Thoracic aorta (tissue), 2 donors: ENCODE data around the gene PGBD4. TPM values are rescaled to one million over a fixed set of nuclear protein-coding genes. Genes with fewer than 3 reads are reported as not detected.

Source experiments
- ATAC-seq: fragments of 150-250 bp; one replicate; pipeline ENCODE4 v1.8.0; 2017; ENCODE audit warnings: low read depth; ENCODE audit not compliant: insufficient number of reproducible peaks, low FRiP score
- DNase-seq: peaks from one replicate; pipeline ENCODE4 v3.0.0-alpha.2; 2020; ENCODE audit warnings: low spot score
- H3K27ac ChIP-seq, 2 donors: fragments of 200-600 bp; sonication (generic); 1 replicate in 1 of 2; 2 replicates in 1 of 2; pipeline ENCODE4 v1.5.1; 2016; ENCODE audit warnings: mild to moderate bottlenecking in 2 of 2, moderate library complexity in 2 of 2
- H3K27me3 ChIP-seq: fragments of 200-600 bp; sonication (generic); replicated peaks from 2 replicates; pipeline ENCODE4 v1.6.0; 2016; ENCODE audit warnings: mild to moderate bottlenecking; ENCODE audit not compliant: insufficient read depth
- H3K36me3 ChIP-seq: fragments of 200-600 bp; sonication (generic); one replicate; pipeline ENCODE4 v1.5.1; 2016
- H3K4me1 ChIP-seq, 2 donors: fragments of 200-600 bp; sonication (generic); 1 replicate in 1 of 2; 2 replicates in 1 of 2; pipeline versions ENCODE4 v1.5.1 to v1.6.0; 2016; ENCODE audit warnings: low read depth in 2 of 2, mild to moderate bottlenecking in 1 of 2; ENCODE audit not compliant: control insufficient read depth in 1 of 2
- H3K4me3 ChIP-seq: fragments of 200-600 bp; sonication (generic); 2 replicates; pipeline ENCODE4 v1.5.1; 2016; ENCODE audit warnings: mild to moderate bottlenecking
- H3K9me3 ChIP-seq: fragments of 200-600 bp; sonication (generic); 2 replicates; pipeline ENCODE4 v1.5.1; 2016
- CTCF ChIP-seq: fragments of 200-600 bp; sonication (generic); IDR thresholded peaks from one replicate; pipeline ENCODE4 v1.5.1; 2019; ENCODE audit warnings: antibody characterized with exemption
- total RNA-seq, 2 donors: library from RNA; depleted of rRNA; stranded (reverse); fragments of >200 nt; gene quantifications; one replicate each; pipeline versions ENCODE4 v1.1.0 to v1.2.3, GENCODE V29; 2016

The PGBD4 gene
- 1 to 10 TPM in 1 of 2 donors, under 1 TPM in 1; 0.27 to 1.2 TPM for total RNA-seq

- Histone ChIP-seq H3K36me3 (no peaks in the 10 kb centered on the region), H3K27me3 (no peaks in the 10 kb centered on the region), H3K4me1 (peaks cover 8 to 28% of the 10 kb centered on the region in 2 donors), H3K9me3 (no peaks in the 10 kb centered on the region), H3K4me3 (peak within 1 kb of the TSS; percentile 98), H3K27ac (peak within 1 kb of the TSS; percentile 79 to 81)
- no peak for TF ChIP-seq CTCF
- peak; percentile 100 for ATAC-seq
- DNase-seq, result peak; percentile 98
These were observed at the start of gene PGBD4, which contains the start of gene EMC7 for GRCh38 chr15:34101366-34102174. Gene PGBD4 (plus strand): TSS chr15:34102083. CDS start chr15:34102532, 449 bp downstream. Gene EMC7 (minus strand): TSS chr15:34101862. CDS start chr15:34101839, 23 bp downstream.

- Histone ChIP-seq H3K27me3 (no peaks in the 10 kb centered on the region), H3K4me1 (peaks cover 9 to 19% of the 10 kb centered on the region in 2 donors), H3K4me3 (no peak overlapping the region), H3K27ac (peak overlapping the region in 1 of 2 donors; percentile 93), H3K9me3 (peaks cover 9% of the 10 kb centered on the region), H3K36me3 (no peaks in the 10 kb centered on the region)
- TF ChIP-seq CTCF, result no peak
- DNase-seq, result no peak
- no peak for ATAC-seq
These were observed 47.7 kb upstream of the PGBD4 start for GRCh38 chr15:34054081-34054707.

GRCh38 chr15:34055868-34056595, 45.9 kb upstream of the PGBD4 start:
- H3K9me3 ChIP-seq, result no peaks in the 10 kb centered on the region
- ATAC-seq (peak; percentile 76), DNase-seq (no peak)
- peaks cover 9 to 19% of the 10 kb centered on the region in 2 donors for H3K4me1 ChIP-seq
- TF ChIP-seq CTCF, result no peak
- peak overlapping the region; percentile 8 for H3K4me3 ChIP-seq
- no peaks in the 10 kb centered on the region for H3K27me3 ChIP-seq
- H3K27ac ChIP-seq, result peak overlapping the region; percentile 83 to 93
- H3K36me3 ChIP-seq, result no peaks in the 10 kb centered on the region

DNA sequence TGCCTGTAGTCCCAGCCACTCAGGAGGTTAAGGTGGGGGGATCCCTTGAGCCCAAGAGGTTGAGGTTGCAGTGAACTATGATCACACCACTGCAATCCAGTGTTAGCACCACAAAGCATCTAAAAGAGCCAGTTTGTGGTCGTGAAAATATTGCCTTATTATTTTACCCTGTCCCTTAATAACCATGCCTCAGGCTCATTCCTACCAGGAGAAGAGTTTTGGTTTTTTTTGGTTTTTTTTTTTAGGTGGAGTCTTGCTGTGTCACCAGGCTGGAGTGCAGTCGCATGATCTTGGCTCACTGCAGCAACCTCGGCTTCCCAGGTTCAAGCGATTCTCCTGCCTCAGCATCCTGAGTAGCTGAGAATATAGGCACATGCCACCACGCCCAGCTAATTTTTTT, 45.0 kb upstream of the PGBD4 start:
- ATAC-seq, result no peak
- H3K36me3 ChIP-seq, result no peaks in the 10 kb centered on the region
- H3K27me3 ChIP-seq, result no peaks in the 10 kb centered on the region
- H3K4me1 ChIP-seq, result peaks cover 9 to 19% of the 10 kb centered on the region in 2 donors
- no peaks in the 10 kb centered on the region for H3K9me3 ChIP-seq
- no peak overlapping the region for H3K4me3 ChIP-seq
- peak overlapping the region; percentile 83 to 93 for H3K27ac ChIP-seq
- TF ChIP-seq CTCF, result no peak
- DNase-seq, result no peak

- DNase-seq (no peak), ATAC-seq (no peak)
- H3K4me3 ChIP-seq, result no peak overlapping the region
- no peaks in the 10 kb centered on the region for H3K36me3 ChIP-seq
- H3K27me3 ChIP-seq, result no peaks in the 10 kb centered on the region
- peaks cover 9 to 19% of the 10 kb centered on the region in 2 donors for H3K4me1 ChIP-seq
- TF ChIP-seq CTCF, result no peak
- H3K9me3 ChIP-seq, result no peaks in the 10 kb centered on the region
- H3K27ac ChIP-seq, result no peak overlapping the region
These were observed 42.4 kb upstream of the PGBD4 start for GRCh38 chr15:34059476-34059875.
